ENCODE results near the gene TNFRSF25. TPM values are rescaled to one million over a fixed set of nuclear protein-coding genes. Genes with fewer than 3 reads are reported as not detected.
"Not testable (repeated sequence)": the region's sequence is repeated elsewhere in the genome, so short reads cannot be mapped to it uniquely, and the experiment has no call there.

The TNFRSF25 gene
- total RNA-seq, 1 donor: 60.7 TPM

DNA sequence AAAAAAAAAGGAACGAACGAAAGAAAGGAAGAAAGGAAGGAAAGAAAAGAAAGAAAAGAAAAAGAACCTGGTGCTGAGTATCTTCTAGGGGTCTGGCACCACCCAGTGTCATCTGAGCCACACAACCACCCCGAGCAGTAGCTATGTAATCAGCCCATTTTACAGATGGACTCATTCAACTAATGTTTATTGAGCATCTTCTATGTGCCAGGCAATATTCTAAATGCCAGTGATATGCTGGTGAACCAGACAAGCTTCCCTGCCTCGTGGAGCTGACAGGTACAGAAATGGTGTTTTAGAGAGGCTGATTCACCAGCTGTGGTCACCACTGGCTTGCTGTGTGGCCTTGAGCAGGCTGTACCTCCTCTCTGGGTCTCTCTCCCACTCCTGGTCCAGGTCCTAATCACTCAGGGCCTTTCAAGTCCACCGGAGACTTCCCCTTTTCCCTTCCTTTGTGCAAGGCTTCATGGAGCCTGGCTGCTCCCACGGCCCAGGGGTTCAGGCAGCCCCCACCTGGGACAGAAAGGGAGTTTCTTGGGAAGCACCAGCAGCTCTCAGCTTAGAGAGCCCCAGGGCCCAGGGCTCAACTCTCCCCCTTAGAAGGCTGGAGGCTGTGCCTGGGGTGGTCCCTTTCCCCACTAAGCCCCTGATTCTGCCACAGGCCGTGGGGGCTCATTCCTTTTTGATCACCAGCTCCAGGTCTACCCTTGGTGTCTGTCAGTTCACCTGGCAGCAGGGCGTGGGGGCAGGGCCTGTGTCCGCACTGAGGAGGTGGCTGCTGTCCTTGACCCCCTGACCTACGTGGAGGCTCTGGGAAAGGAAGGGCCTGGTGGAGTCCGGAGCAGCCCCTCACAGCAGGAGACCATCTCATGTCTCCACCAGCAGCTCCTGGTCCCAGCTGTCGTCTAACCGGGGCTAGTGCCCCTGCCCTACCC lies 34.1 kb downstream of the TNFRSF25 start:
- not testable (repeated sequence) for H3K4me1 ChIP-seq (ENCODE audit: insufficient read depth, low read length); H3K4me3 ChIP-seq (ENCODE audit: low read length); H3K9me3 ChIP-seq (ENCODE audit: low read depth, low read length); H3K27me3 ChIP-seq (ENCODE audit: insufficient read depth, low read length)

DNA sequence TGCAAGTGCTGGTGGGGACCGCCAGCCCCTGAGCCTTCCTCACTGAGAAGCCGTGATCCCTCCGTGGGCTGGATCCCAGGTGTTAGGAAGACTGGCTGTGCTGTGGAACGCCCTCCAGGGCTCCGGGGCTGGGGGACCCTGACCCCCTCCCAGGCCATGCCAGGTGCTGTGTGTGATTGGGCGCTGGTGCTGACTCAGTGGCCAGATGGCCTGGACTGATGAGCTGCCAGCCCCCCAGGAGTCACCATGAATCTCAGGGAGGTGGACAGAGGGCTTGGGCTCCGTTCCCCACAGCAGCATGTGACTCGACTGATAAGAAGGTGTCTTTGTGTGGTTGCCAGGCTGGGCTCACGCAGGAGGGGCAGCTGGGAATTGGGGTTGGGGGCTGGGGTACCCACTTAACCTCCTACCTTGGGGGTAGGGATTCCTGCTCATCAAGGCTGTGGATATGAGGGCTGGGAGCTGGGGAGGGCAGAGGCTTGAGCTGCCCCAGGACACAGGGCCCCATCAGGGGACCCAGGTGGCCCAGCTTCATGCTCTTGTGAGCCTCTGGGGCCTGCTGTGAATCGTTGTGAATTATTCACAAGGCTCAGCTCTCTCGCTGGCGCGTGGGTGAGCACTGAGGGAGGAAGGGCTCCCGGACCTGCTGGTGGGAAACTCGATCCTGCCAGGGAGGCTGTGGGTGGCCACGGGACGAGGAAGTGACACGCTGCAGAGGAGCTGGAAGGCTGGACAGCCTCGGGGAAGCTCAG lies 36.1 kb downstream of the TNFRSF25 start:
- peaks cover 12% of the 10 kb centered on the region for H3K27me3 ChIP-seq (ENCODE audit: insufficient read depth, low read length)
- not testable (repeated sequence) for H3K4me1 ChIP-seq (ENCODE audit: insufficient read depth, low read length); H3K9me3 ChIP-seq (ENCODE audit: low read depth, low read length); H3K4me3 ChIP-seq (ENCODE audit: low read length)

DNA sequence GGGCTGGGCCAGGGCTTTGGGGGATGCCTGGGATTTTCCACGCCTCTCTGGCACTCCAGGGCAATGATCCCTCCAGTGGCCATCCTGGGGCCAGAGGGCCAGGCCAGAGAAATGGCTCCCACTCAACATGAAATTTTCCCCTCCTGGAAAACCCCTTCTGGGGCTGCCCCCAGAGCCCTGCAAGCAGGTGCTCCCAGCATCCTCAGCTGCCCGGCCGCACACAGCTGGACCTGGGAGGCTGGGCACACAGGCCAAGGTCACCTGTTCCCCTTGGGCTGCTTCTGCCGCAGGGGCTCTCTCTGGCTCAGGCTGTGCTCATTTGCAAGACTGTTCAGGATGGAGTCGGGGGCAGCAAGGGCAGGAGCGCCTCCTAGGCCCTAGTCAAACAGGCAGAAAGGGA lies 37.5 kb downstream of the TNFRSF25 start:
- H3K4me3 ChIP-seq (ENCODE audit: low read length); H3K4me1 ChIP-seq (ENCODE audit: insufficient read depth, low read length); H3K9me3 ChIP-seq (ENCODE audit: low read depth, low read length): not testable (repeated sequence)
- peaks cover 22% of the 10 kb centered on the region for H3K27me3 ChIP-seq (ENCODE audit: insufficient read depth, low read length)

DNA sequence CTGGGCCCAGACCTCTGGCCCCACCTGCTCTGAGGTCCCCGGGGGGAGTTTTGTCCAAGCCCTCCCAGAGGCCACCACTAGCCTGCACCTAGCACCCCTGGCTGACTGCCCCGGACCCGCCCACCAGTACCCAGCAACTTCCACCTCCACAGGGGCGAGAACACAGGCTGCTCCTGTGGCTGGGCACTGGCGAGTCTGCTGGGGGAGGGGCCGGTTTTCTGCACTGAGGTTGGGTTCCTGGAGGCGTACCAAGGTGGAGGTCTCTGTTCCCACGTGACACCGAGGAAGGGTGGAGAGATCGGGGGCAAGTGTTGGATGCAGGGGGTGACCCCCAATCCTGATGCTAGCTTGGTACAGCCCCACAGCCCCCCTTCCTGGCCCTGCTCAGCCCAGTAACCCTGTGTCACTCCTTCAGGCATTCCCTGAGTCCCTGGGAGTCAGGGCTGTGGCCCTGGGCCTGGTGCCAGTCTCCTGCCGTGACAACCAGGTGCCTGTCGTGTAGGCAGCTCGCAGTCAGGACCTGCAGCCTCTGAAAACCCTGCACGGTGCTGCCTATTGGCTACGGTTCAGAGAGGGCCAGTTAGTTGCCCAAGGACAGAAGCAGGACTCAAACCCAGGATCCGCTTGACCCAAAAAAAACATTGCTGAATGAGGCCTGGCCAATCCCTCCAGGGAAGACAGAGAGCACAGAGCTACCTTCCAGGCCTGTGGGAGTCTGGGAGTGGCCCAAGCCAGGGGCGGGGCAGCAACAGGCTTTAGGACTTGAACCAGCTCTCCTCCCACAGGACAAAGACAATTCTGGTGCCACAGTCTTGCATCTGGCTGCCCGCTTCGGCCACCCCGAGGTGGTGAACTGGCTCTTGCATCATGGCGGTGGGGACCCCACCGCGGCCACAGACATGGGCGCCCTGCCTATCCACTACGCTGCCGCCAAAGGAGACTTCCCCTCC lies 38.3 kb downstream of the TNFRSF25 start:
- Histone ChIP-seq H3K4me1 (ENCODE audit: insufficient read depth, low read length) (peaks cover 10% of the 10 kb centered on the region), H3K4me3 (ENCODE audit: low read length) (no peak overlapping the region), H3K9me3 (ENCODE audit: low read depth, low read length) (no peaks in the 10 kb centered on the region), H3K27me3 (ENCODE audit: insufficient read depth, low read length) (peaks cover 29% of the 10 kb centered on the region)

DNA sequence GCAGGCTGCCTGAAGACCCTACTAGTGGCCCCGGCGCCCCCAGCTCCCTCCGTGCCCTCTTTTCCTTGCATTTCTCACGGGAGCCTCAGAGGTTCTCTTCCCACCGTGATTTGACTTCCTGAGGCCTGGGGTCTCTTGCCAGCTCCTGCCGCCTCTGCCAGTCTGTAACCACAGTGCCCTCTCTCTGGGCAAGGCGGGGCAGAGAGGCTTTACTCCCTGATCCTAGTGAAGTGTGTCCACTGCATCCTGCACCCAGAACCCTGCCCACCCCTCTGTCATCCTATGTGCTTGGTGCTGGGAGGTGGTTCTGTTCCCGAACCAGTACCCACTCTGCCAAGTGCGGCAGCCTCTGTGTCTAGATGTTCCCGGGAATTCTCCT lies 39.0 kb downstream of the TNFRSF25 start:
- no peaks in the 10 kb centered on the region for H3K9me3 ChIP-seq (ENCODE audit: low read depth, low read length)
- peaks cover 31% of the 10 kb centered on the region for H3K27me3 ChIP-seq (ENCODE audit: insufficient read depth, low read length)
- H3K4me1 ChIP-seq (ENCODE audit: insufficient read depth, low read length): peaks cover 10% of the 10 kb centered on the region
- no peak overlapping the region for H3K4me3 ChIP-seq (ENCODE audit: low read length)

DNA sequence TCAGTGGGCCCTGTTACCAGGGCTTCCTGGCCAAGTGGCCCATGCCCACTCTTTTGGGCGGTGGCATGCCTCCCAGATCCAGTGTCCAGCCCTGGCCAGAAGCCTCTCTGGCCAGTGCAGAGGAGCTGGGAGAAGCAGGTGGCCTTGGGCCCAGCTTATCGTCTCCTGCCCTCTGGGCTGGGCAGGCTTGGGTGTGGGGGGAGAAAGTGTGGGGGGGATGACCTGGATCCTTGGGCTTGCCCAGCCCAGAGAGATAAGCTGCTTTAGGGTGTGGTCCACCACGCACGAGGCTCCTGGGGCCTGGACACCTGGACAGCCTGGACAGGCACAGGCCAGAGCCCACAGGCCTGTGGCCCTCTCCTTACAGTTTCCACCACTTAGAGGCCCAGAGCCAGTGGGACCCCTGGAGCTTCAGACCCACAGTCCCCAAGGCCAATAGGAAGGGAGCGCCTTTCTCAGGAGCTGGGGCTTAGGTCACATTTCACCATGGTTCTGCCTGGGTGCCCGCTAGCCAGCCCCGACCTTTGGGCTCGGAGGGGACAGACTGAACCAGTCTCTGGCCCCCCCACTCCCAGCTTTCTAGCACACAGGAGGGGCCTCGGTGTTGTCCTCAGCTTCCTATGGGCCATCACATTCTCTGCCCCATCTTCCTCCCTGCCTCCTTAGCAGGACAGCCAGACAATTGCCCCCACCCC lies 39.5 kb downstream of the TNFRSF25 start:
- Histone ChIP-seq H3K9me3 (ENCODE audit: low read depth, low read length) (no peaks in the 10 kb centered on the region), H3K4me3 (ENCODE audit: low read length) (no peak overlapping the region), H3K27me3 (ENCODE audit: insufficient read depth, low read length) (peaks cover 33% of the 10 kb centered on the region), H3K4me1 (ENCODE audit: insufficient read depth, low read length) (peaks cover 10% of the 10 kb centered on the region)

DNA sequence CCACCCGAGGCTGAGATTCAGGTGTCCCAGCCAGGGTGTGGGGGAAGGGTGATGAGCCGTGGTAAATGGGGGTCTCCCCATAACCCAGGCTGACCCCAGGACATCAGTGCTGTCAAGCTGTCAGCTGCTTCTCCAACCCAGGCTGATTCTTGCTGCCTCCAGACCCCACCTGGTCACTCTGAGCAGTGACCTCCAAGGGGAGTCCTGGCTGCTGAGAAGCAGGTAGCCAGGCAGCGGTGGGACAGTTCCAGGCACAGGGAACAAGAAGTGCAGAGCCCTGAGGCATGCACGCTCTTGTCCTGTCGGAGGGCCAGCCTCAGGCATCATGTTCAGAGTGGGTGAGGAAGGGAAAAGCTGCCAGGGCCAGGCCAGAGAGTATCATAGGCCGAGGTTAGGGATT lies 40.3 kb downstream of the TNFRSF25 start:
- Histone ChIP-seq H3K27me3 (ENCODE audit: insufficient read depth, low read length) (peaks cover 41% of the 10 kb centered on the region), H3K4me3 (ENCODE audit: low read length) (no peak overlapping the region), H3K9me3 (ENCODE audit: low read depth, low read length) (no peaks in the 10 kb centered on the region), H3K4me1 (ENCODE audit: insufficient read depth, low read length) (peaks cover 10% of the 10 kb centered on the region)

DNA sequence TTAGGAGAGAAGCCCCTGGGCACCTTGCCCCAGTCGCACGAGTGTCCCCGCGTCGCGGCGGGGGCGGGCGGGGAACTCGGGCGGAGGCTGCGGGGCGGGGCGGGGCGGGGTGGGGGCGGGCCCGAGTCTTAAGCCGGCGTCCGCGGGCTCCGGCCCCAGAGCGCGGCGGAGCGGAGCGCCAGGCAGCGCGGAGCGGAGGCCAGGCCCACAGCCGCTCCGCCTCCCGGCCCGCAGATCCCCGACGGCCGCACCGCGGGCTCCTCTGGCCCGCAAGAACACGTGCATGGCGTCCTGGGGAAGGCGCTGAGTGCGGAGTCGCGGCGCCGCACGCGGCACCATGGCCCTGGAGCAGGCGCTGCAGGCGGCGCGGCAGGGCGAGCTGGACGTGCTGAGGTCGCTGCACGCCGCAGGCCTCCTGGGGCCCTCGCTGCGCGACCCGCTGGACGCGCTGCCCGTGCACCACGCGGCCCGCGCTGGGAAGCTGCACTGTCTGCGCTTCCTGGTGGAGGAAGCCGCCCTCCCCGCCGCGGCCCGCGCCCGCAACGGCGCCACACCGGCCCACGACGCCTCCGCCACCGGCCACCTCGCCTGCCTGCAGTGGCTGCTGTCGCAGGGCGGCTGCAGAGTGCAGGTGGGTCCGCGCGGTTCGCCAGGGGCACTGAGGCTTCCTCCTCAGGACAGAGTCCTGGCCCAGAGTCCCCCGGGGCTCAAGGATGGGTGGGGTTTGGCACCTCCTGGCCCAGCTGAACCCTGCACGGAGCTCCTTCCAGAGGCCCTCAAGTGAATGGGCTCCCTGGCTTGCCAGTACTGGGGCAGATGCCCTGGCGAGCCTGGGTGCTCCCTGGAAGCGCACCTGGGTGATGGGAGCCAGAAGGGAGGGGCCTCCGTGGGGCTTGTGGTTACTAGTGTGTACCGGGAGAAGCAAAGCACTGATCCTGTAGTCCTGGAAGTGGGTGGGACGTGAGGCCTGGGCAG lies 41.1 kb downstream of the TNFRSF25 start, which contains the start of gene ESPN:
Gene ESPN (plus strand): TSS at position 158 of the 975 bp plus-strand sequence. CDS start 180 bp downstream, at position 338.
- peaks cover 16% of the 10 kb centered on the region for H3K4me1 ChIP-seq (ENCODE audit: insufficient read depth, low read length)
- peaks cover 48% of the 10 kb centered on the region for H3K27me3 ChIP-seq (ENCODE audit: insufficient read depth, low read length)
- no peaks in the 10 kb centered on the region for H3K9me3 ChIP-seq (ENCODE audit: low read depth, low read length)
- H3K4me3 ChIP-seq (ENCODE audit: low read length): no peak within 1 kb of the TSS

DNA sequence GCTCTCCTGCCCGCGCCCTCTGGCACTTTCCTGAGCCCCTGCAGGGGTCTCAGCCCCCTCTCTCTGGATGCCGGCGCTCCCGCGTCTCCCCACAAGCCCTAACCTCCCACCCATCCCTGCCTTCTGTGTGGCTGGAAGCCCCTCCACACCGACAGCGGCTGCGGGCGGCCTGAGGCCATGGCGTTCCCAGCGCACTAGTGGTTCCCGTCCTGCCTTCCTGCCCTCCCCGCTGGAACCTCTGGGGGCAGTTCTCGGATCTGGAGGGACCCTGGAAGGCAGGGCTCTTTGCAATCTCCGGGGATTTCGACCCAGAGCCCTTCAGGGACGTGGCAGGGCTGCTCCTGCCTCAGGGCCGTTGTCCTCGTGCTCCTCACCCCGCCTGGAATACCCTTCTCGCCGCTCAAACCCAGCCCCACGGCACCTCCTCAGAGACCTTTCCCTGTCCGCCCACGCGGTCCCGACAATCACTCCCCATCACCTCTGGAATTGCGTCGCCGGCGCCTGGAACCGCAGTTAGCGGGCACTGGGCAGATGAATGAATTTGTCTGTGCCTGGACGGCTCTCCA lies 41.9 kb downstream of the TNFRSF25 start:
- Histone ChIP-seq H3K9me3 (ENCODE audit: low read depth, low read length) (no peaks in the 10 kb centered on the region), H3K4me3 (ENCODE audit: low read length) (no peak overlapping the region), H3K4me1 (ENCODE audit: insufficient read depth, low read length) (peaks cover 16% of the 10 kb centered on the region), H3K27me3 (ENCODE audit: insufficient read depth, low read length) (peaks cover 48% of the 10 kb centered on the region)

DNA sequence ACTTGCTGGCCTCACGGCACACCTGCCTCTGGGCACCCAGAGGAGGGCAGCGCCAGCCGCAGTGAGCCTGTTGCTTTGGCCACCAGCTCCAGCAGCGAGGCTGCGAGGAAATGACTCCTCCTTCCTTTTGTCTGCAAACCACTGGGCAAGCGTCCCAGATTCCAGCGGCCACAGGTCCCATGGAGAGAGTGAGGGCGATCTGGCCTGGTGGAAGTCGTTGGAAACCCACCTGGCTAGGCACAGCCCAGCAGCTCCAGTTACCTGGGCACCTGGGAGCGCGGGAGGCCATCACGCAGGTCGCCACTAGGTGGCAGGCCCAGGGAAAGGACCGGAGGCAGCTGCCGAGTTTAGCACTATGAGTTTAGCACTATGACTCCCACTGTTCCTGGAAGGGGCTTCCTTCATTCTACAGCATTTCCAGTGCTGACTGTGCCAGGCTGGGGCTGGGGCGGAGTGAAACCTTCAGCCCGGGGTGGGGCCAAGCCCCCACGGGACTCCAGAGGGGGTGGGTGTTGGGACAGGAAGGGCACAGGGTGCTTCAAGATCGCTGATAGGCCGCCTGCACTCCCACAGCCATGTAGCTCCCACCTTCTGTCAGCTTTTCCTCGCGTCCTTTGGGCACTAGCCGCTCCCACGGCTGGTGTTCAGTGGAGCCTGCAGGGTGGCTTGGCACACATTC lies 42.5 kb downstream of the TNFRSF25 start:
- no peak overlapping the region for H3K4me3 ChIP-seq (ENCODE audit: low read length)
- H3K9me3 ChIP-seq (ENCODE audit: low read depth, low read length): no peaks in the 10 kb centered on the region
- H3K4me1 ChIP-seq (ENCODE audit: insufficient read depth, low read length): peaks cover 16% of the 10 kb centered on the region
- H3K27me3 ChIP-seq (ENCODE audit: insufficient read depth, low read length): peaks cover 50% of the 10 kb centered on the region

DNA sequence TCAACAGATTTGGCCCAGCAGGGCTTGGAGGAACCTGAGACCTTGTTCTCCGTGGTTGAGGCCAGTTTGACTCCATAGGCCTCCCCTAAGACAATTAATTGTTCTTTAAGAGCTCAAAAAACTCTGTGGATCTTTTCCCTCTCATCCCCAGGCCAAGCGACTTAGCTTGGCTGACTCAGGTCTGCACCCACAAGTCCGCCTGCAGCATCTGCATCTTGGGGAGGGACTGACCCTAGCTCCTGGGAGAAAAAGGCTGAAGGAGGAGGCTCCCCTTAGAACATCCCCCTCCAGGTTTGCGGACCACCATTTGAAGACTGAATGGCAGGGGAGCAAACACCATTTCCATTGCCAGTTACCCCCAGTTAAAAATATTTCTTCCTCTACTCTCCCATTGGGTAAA lies 44.7 kb downstream of the TNFRSF25 start:
- Histone ChIP-seq H3K4me3 (ENCODE audit: low read length) (no peak overlapping the region), H3K27me3 (ENCODE audit: insufficient read depth, low read length) (peaks cover 67% of the 10 kb centered on the region), H3K4me1 (ENCODE audit: insufficient read depth, low read length) (peaks cover 16% of the 10 kb centered on the region), H3K9me3 (ENCODE audit: low read depth, low read length) (no peaks in the 10 kb centered on the region)

DNA sequence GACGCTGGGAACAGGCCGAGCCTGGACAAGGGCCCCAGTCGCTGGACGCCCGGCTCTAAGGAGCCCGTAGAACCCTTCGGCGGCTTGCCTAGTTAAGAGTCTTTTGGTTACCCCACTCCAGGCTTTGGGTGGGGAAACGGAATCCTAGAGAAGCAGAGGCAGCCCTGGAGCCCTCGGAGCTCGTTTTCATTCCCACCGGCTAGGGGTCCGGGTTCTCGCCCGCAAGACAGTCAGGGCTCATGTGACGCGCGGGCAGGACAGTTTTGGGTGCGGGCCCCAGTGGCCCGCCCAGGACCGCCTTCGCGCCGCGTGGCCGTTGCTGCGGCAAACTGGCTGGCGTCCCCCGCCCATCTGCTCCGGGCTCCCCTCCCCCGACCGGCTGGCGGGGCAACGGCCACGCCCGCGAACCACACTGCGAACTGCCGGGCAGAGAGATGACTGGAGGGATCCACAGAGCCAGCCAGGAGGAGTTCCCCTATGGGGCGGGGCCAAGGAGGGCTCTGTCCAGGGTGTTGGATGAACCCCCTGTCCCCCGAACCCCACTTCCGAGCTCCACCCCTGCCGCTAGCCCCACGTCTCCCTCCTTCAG lies 45.4 kb downstream of the TNFRSF25 start:
- Histone ChIP-seq H3K4me1 (ENCODE audit: insufficient read depth, low read length) (peaks cover 16% of the 10 kb centered on the region), H3K9me3 (ENCODE audit: low read depth, low read length) (no peaks in the 10 kb centered on the region), H3K4me3 (ENCODE audit: low read length) (no peak overlapping the region), H3K27me3 (ENCODE audit: insufficient read depth, low read length) (peaks cover 61% of the 10 kb centered on the region)

Measured in mononuclear cell (primary cell).